HepG2 (cell line): ENCODE measurements around the gene WNK2. TPM values are rescaled to one million over a fixed set of nuclear protein-coding genes. Genes with fewer than 3 reads are reported as not detected.
A peak's percentile ranks its signal among the peaks of the same experiment; 100 is the strongest.

Source experiments
- ATAC-seq: fragments of 200-7000 bp; cut with Tn5 transposase; 3 replicates; pipeline ENCODE4 v1.9.1; 2020; ENCODE audit warnings: mild to moderate bottlenecking, moderate library complexity
- BruUV-seq: library from RNA; stranded (reverse); fragments of 400-500 nt; replicated peaks from 2 replicates; lab custom pipeline; 2021; lab: Mats Ljungman, UMichigan
- CTCF ChIA-PET: fragments of 300-600 bp; formaldehyde crosslinking; extraction: SDS; loops from one replicate; lab custom pipeline; 2021; ENCODE audit warnings: low total read pairs, inconsistent platforms, low intra/inter-chr PET ratio; lab: Yijun Ruan, JAX
- POLR2A ChIA-PET: fragments of 350-600 bp; sonication (Branson Sonifier 250); formaldehyde crosslinking; loops from one replicate; lab custom pipeline; 2020; ENCODE audit warnings: antibody characterized with exemption, inconsistent platforms; lab: Yijun Ruan, JAX
- DNase-seq: peaks from one replicate; pipeline ENCODE4 v3.0.0-alpha.2; 2015; ENCODE audit warnings: low spot score
- FAIRE-seq: peaks from 3 replicates; lab custom pipeline; 2011; peaks lifted over from hg19 to GRCh38; lab: Jason Lieb, UNC
- H2AFZ ChIP-seq: one replicate; pipeline ENCODE4 v1.6.1; 2011; ENCODE audit warnings: low read length, inconsistent platforms
- H3K27ac ChIP-seq: fragments of 300-600 bp; 3 replicates; pipeline ENCODE4 v1.8.0; 2011; ENCODE audit warnings: mixed run types, mild to moderate bottlenecking, mixed read lengths, low read length, inconsistent platforms; ENCODE audit not compliant: insufficient read depth; ENCODE audit errors: extremely low read length
- H3K27me3 ChIP-seq, 2 experiments: fragments of 200-600 bp in 1 of 2; 2 replicates in 1 of 2; 3 replicates in 1 of 2; pipeline versions ENCODE4 v1.6.0 to v1.8.0; 2011; ENCODE audit warnings: low read length in 2 of 2, mild to moderate bottlenecking in 2 of 2, moderate library complexity in 2 of 2, inconsistent platforms in 1 of 2; ENCODE audit not compliant: insufficient read depth in 2 of 2, control insufficient read depth in 1 of 2
- H3K36me3 ChIP-seq, 2 experiments: fragments of 200-600 bp in 1 of 2; replicated peaks in 1 of 2; 2 replicates in 1 of 2; 3 replicates in 1 of 2; pipeline versions ENCODE4 v1.5.1 to v1.8.0; 2011; ENCODE audit warnings: low read length in 2 of 2, inconsistent platforms in 1 of 2; ENCODE audit not compliant: insufficient read depth in 2 of 2, control insufficient read depth in 1 of 2
- H3K4me1 ChIP-seq: 2 replicates; pipeline ENCODE4 v1.5.1; 2012; ENCODE audit warnings: low read length, inconsistent platforms; ENCODE audit not compliant: insufficient read depth
- H3K4me2 ChIP-seq: 2 replicates; pipeline ENCODE4 v1.6.0; 2011; ENCODE audit warnings: low read depth, low read length, inconsistent platforms
- H3K4me3 ChIP-seq, 3 experiments: fragments of 200-600 bp in 1 of 3; sonication (generic), shearing (Covaris generic) in 1 of 3; replicated peaks in 1 of 3; 2 replicates each; pipeline ENCODE4 v1.5.1; 2011 to 2016; ENCODE audit warnings: low read length in 3 of 3, inconsistent platforms in 2 of 3, low read depth in 2 of 3, mild to moderate bottlenecking in 2 of 3, control low read depth in 1 of 3, mixed read lengths in 1 of 3; ENCODE audit not compliant: insufficient read depth in 1 of 3
- H3K79me2 ChIP-seq: one replicate; pipeline ENCODE4 v1.6.1; 2011; ENCODE audit warnings: low read length, inconsistent platforms; ENCODE audit not compliant: insufficient read depth
- H3K9ac ChIP-seq: 2 replicates; pipeline ENCODE4 v1.6.0; 2011; ENCODE audit warnings: mild to moderate bottlenecking, low read depth, low read length, inconsistent platforms; ENCODE audit not compliant: insufficient read depth
- H3K9me3 ChIP-seq: 2 replicates; pipeline ENCODE4 v1.5.1; 2012; ENCODE audit warnings: mild to moderate bottlenecking, low read length
- H4K20me1 ChIP-seq: 2 replicates; pipeline ENCODE4 v1.6.0; 2011; ENCODE audit warnings: inconsistent platforms, mild to moderate bottlenecking, low read length, moderate library complexity; ENCODE audit not compliant: insufficient read depth
- ADNP ChIP-seq: sonication (generic); formaldehyde crosslinking; IDR thresholded peaks from 2 replicates; pipeline ENCODE4 v1.4.0; 2020; ENCODE audit warnings: missing genetic modification reagents
- ARNT2 ChIP-seq: sonication (generic); formaldehyde crosslinking; IDR thresholded peaks from 2 replicates; pipeline ENCODE4 v1.8.0; 2022; ENCODE audit warnings: mild to moderate bottlenecking, low read depth, missing genetic modification reagents, moderate library complexity
- CEBPB ChIP-seq: IDR thresholded peaks from 2 replicates; pipeline ENCODE4 v1.6.1; 2011; ENCODE audit warnings: low read depth, low read length, improper control_type of control experiment, borderline replicate concordance
- ELF4 ChIP-seq: sonication (generic); formaldehyde crosslinking; IDR thresholded peaks from 2 replicates; pipeline ENCODE4 v1.5.0; 2020; ENCODE audit warnings: missing genetic modification reagents, mild to moderate bottlenecking, moderate library complexity, borderline replicate concordance
- IKZF4 ChIP-seq: sonication (generic); formaldehyde crosslinking; IDR thresholded peaks from 2 replicates; pipeline ENCODE4 v1.5.1; 2020; ENCODE audit warnings: borderline replicate concordance, mild to moderate bottlenecking, low read depth, missing genetic modification reagents; ENCODE audit errors: not compliant biosample characterization
- MYC ChIP-seq: sonication (generic); formaldehyde crosslinking; IDR thresholded peaks from 2 replicates; pipeline ENCODE4 v1.9.0; 2021; ENCODE audit warnings: missing genetic modification reagents, borderline replicate concordance
- NKX3-1 ChIP-seq: sonication (generic); formaldehyde crosslinking; IDR thresholded peaks from 2 replicates; pipeline ENCODE4 v1.5.0; 2020; ENCODE audit warnings: missing genetic modification reagents
- PRPF4 ChIP-seq: fragments of 200-400 bp; formaldehyde crosslinking; IDR thresholded peaks from 2 replicates; pipeline ENCODE4 v1.6.1; 2016; ENCODE audit warnings: low read length, low read depth; ENCODE audit not compliant: poor library complexity, severe bottlenecking
- ZNF235 ChIP-seq: sonication (generic); formaldehyde crosslinking; IDR thresholded peaks from 2 replicates; pipeline ENCODE4 v1.8.1; 2023; ENCODE audit warnings: mild to moderate bottlenecking, missing genetic modification reagents, borderline replicate concordance
- ZNF317 ChIP-seq: sonication (generic); formaldehyde crosslinking; IDR thresholded peaks from 2 replicates; pipeline ENCODE4 v1.5.0; 2020; ENCODE audit warnings: mild to moderate bottlenecking, missing genetic modification reagents
- ZNF564 ChIP-seq: sonication (generic); formaldehyde crosslinking; IDR thresholded peaks from 2 replicates; pipeline ENCODE4 v1.8.1; 2023; ENCODE audit warnings: mild to moderate bottlenecking, missing genetic modification reagents
- ZNF713 ChIP-seq: sonication (generic); formaldehyde crosslinking; IDR thresholded peaks from 2 replicates; pipeline ENCODE4 v1.4.0; 2020; ENCODE audit warnings: mild to moderate bottlenecking, missing genetic modification reagents
- ZNF777 ChIP-seq: sonication (generic); formaldehyde crosslinking; IDR thresholded peaks from 2 replicates; pipeline ENCODE4 v1.4.0; 2020; ENCODE audit warnings: missing genetic modification reagents
- ZNF782 ChIP-seq: sonication (generic); formaldehyde crosslinking; IDR thresholded peaks from 2 replicates; pipeline ENCODE4 v1.4.0; 2020; ENCODE audit warnings: missing genetic modification reagents, mild to moderate bottlenecking, borderline replicate concordance
- ZNF816 ChIP-seq: sonication (generic); formaldehyde crosslinking; IDR thresholded peaks from 2 replicates; pipeline ENCODE4 v1.8.0; 2022; ENCODE audit warnings: missing genetic modification reagents, mild to moderate bottlenecking, borderline replicate concordance
- WGBS: methylation state at CpG from one replicate; pipeline ENCODE4 v1.1.6; 2017; ENCODE audit warnings: low lambda C conversion rate; 5-methylcytosine and 5-hydroxymethylcytosine counted together
- in situ Hi-C: cut with HindIII; loops from 2 replicates; pipeline ENCODE4 v1.10.0; 2017; ENCODE audit warnings: low pct_unique_long_range_greater_than_20kb; ENCODE audit not compliant: extremely low pct_ligation_motif_present
- intact Hi-C: fragments of 100-400 bp; cut with micrococcal nuclease; formaldehyde crosslinking; loops from one replicate; pipeline ENCODE4 v1.10.0; 2022; ENCODE audit not compliant: unreplicated experiment
- polyA plus RNA-seq, 8 experiments: library from polyadenylated mRNA; depleted of rRNA in 3 of 8; stranded (reverse) in 7 of 8; unstranded in 1 of 8; fragments of >200 nt; fragmentation: Illumina TruSeq in 4 of 8; extraction: Trizol in 4 of 8; gene quantifications; 2 replicates each; pipeline versions ENCODE4 v1.2.1 to v1.2.3, GENCODE V29; 2011 to 2016; ENCODE audit warnings: low read depth in 4 of 8, missing spikeins in 1 of 8, mixed read lengths in 1 of 8; ENCODE audit not compliant: insufficient read depth in 1 of 8
- total RNA-seq, 5 experiments: library from RNA; depleted of rRNA; stranded (reverse); fragments of >200 nt; fragmentation: Illumina TruSeq; extraction: Trizol; gene quantifications; 2 replicates each; pipeline ENCODE4 v1.2.3, GENCODE V29; 2016; ENCODE audit warnings: low read depth in 1 of 5
- TF ChIP-seq, protein P1 (sequence below): sonication (generic); formaldehyde crosslinking; IDR thresholded peaks from 2 replicates; pipeline ENCODE4 v1.9.0; 2022; ENCODE audit warnings: missing genetic modification reagents, mild to moderate bottlenecking, borderline replicate concordance
- TF ChIP-seq, protein P2 (sequence below): sonication (generic); formaldehyde crosslinking; IDR thresholded peaks from 2 replicates; pipeline ENCODE4 v1.5.0; 2020; ENCODE audit warnings: missing genetic modification reagents
- TF ChIP-seq, protein P3 (sequence below): IDR thresholded peaks from 2 replicates; pipeline ENCODE4 v1.6.1; 2016

The WNK2 gene
- total and polyA plus RNA-seq, 2 of the 13 experiments (the other 11 are each of a cell fraction or from before 2014, with no cell fraction given), result 10.5 to 12.0 TPM

DNA sequence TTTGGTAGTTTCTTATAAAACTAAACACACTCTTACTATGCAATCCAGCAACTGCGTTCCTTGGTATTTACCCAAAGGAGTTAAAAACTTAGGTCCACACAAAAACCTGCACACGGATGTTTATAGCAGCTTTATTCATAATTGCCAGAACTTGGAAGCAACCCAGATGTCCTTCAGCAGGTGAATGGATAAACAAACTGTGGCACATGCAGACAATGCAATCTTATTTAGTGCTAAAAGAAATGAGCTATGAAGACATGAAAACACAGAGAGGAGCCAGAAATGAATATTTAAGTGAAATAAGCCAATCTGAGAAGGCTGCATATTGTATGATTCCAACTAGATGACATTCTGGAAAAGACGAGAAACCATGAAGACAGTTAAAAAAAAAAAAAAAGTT lies 10.7 kb downstream of the WNK2 start (continued):
- TF ChIP-seq ZNF713 (no peak), ZNF816 (no peak), ZNF777 (no peak)
- TF ChIP-seq, protein P1, sequence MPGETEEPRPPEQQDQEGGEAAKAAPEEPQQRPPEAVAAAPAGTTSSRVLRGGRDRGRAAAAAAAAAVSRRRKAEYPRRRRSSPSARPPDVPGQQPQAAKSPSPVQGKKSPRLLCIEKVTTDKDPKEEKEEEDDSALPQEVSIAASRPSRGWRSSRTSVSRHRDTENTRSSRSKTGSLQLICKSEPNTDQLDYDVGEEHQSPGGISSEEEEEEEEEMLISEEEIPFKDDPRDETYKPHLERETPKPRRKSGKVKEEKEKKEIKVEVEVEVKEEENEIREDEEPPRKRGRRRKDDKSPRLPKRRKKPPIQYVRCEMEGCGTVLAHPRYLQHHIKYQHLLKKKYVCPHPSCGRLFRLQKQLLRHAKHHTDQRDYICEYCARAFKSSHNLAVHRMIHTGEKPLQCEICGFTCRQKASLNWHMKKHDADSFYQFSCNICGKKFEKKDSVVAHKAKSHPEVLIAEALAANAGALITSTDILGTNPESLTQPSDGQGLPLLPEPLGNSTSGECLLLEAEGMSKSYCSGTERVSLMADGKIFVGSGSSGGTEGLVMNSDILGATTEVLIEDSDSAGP (CRISPR knock-in tag), result no peak
- TF ChIP-seq, all 625 proteins: peak for 0

DNA sequence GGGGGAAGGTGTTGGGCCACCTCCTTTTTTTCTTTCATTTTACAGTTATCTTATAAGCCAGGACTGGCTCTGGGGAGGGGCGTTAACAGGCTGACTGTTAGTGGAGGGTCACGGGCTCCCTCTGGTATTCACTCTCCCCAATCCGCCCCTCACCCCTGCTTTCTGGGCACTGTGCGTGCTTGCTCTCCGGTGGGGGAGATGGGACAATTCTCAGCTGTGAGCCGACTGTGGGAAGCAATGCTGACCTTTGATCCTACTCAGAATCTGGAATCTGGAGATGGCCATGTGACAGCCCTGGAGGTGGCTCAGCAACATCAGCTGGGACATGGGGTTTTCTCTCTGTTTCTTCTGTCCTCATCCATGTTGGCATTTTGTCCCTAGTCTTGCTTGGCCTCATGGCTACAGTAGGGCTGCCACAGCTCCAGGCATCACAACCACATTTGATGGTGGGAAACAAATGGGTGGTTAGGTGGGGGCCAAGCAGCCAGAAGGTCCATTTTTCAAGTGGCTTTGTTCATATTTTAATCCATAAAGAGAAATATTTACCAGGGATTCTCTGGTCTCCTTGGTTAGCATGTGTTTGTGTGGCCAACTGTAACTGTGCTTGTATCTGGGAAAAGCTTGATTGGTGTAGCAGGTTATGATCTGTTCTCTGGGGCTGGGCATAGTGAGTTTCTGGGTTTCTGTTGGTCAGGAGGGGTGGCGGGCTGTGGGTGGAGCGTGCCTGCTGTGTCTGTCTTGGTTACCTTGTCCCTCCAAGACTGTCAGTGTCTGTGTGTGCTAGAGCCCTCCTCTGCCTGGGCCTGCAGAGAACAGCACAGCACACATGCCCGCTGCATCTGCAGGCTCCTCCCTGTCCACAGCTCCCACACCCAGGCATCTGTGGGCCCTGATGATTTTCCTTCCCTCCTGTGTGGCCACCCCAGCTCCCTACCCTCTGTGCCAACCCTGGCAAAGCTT lies 12.4 kb downstream of the WNK2 start:
- Histone ChIP-seq H3K9ac (peak overlapping the region; percentile 10; the same call in 1 of the 2 replicates), H4K20me1 (no peaks in the 10 kb centered on the region), H3K4me1 (peaks cover 77% of the 10 kb centered on the region), H2AFZ (no peak overlapping the region), H3K4me2 (peak overlapping the region; percentile 50), H3K9me3 (no peaks in the 10 kb centered on the region), H3K27ac (peak overlapping the region; percentile 51), H3K79me2 (peaks cover 63% of the 10 kb centered on the region), H3K4me3 (no peak overlapping the region; a peak in 1 of 6 replicates), H3K36me3 (peaks cover 0 to 3% of the 10 kb centered on the region in 2 experiments; a peak in 1 of 5 replicates), H3K27me3 (no peaks in the 10 kb centered on the region)
- ChIA-PET POLR2A (interaction anchor here (0.7 to 2.7 kb wide), 6 partner anchors 8 to 93 kb away, joined by 3 to 9 read pairs (median 4); no protein-coding TSS in a partner anchor), CTCF (no interaction called here)
- DNase-seq (peak; percentile 72), ATAC-seq (peak; percentile 36), FAIRE-seq (peak; percentile 81)
- intact Hi-C loops, result no loop called here
- in situ Hi-C loops, result no loop called here
- 30% methylated on average over 7 of the region's 9 CpGs for WGBS
- no TSS peak for BruUV-seq
- TF ChIP-seq ZNF317 (no peak), IKZF4 (no peak), ZNF782 (CRISPR knock-in tag) (no peak), PRPF4 (no peak), ELF4 (CRISPR knock-in tag) (no peak), MYC (peak; percentile 42; the same call in 1 of the 2 replicates), ZNF564 (CRISPR knock-in tag) (no peak), NKX3-1 (CRISPR knock-in tag) (no peak), ARNT2 (CRISPR knock-in tag) (no peak), CEBPB (no peak), ZNF235 (CRISPR knock-in tag) (no peak), ADNP (CRISPR knock-in tag) (0 out of 2 replicates have a peak, but pooled peaks have one; percentile 43)
- TF ChIP-seq, protein P2, sequence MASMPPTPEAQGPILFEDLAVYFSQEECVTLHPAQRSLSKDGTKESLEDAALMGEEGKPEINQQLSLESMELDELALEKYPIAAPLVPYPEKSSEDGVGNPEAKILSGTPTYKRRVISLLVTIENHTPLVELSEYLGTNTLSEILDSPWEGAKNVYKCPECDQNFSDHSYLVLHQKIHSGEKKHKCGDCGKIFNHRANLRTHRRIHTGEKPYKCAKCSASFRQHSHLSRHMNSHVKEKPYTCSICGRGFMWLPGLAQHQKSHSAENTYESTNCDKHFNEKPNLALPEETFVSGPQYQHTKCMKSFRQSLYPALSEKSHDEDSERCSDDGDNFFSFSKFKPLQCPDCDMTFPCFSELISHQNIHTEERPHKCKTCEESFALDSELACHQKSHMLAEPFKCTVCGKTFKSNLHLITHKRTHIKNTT (CRISPR knock-in tag), result no peak
- TF ChIP-seq, protein P3, sequence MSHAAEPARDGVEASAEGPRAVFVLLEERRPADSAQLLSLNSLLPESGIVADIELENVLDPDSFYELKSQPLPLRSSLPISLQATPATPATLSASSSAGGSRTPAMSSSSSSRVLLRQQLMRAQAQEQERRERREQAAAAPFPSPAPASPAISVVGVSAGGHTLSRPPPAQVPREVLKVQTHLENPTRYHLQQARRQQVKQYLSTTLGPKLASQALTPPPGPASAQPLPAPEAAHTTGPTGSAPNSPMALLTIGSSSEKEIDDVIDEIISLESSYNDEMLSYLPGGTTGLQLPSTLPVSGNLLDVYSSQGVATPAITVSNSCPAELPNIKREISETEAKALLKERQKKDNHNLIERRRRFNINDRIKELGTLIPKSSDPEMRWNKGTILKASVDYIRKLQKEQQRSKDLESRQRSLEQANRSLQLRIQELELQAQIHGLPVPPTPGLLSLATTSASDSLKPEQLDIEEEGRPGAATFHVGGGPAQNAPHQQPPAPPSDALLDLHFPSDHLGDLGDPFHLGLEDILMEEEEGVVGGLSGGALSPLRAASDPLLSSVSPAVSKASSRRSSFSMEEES, result peak; percentile 44; the same call in 1 of the 2 replicates
